ENCODE results near the gene ZNF23.

- no peak for TF ChIP-seq CTCF (IDR thresholded peaks at IDR 0.05)
- no peak for TF ChIP-seq POLR2A (IDR thresholded peaks at IDR 0.05)
These were observed 20.0 kb downstream of the ZNF23 start, which contains the start of gene TLE7 for GRCh38 chr16:71442051-71442440.

Measured in adrenal gland (tissue), 5 donors.